ENCODE results near the gene KIF2C.
"Not testable (repeated sequence)": the region's sequence is repeated elsewhere in the genome, so short reads cannot be mapped to it uniquely, and the experiment has no call there.

The KIF2C gene

DNA sequence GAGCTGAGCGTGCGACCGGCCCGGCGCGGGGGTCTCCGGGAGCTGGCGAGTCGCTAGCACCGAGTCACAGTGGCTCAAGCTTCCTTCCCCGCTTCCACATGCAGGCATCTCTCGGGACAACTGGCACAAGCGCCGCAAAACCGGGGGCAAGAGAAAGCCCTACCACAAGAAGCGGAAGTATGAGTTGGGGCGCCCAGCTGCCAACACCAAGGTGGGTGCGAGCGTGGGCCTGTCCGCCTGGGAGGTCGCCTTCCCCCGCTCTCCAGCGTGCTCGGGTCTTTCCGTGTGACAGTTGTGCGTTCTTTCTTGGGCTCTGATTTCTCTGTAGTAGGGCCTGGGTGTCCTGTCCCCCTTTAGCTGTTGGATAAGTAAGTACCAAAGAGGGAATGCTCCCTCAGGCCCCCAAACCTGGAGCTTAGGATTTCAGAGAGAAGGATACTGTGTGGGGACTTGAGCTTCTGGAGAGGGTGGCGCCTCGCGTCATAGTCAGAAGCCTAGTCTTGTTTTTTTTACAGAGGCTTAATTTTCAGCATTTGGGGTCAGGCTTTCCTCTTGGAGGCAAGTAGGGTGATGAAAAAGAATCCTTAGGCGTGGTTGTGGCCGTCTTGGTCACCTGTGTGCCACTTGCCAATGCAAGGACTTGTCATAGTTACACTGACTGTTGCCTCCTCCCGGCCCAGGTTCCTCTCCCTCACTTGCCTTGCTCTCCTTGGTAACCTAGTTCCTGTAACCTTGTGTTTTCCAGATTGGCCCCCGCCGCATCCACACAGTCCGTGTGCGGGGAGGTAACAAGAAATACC is 36.5 kb downstream of the KIF2C start:
- no peak for DNase-seq (ENCODE audit: low read depth)

DNA sequence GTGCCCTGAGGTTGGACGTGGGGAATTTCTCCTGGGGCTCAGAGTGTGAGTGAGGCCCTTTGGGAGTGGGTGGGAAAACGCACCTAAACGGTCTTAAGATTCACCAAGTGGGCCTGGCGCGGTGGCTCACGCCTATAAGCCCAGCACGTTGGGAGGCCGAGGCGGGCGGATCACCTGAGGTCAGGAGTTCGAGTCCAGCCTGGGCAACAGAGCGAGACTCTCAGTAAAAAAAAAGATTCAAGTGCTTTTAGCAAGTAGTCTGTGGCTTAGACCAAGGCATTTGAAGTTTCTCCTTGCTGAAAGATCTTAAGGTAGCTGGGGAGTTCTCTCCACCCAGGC is 37.1 kb downstream of the KIF2C start:
- DNase-seq (ENCODE audit: low read depth) = no peak

- no peak for DNase-seq (ENCODE audit: low read depth)
These were observed 37.9 kb downstream of the KIF2C start for GRCh38 chr1:44777547-44777946.

DNA sequence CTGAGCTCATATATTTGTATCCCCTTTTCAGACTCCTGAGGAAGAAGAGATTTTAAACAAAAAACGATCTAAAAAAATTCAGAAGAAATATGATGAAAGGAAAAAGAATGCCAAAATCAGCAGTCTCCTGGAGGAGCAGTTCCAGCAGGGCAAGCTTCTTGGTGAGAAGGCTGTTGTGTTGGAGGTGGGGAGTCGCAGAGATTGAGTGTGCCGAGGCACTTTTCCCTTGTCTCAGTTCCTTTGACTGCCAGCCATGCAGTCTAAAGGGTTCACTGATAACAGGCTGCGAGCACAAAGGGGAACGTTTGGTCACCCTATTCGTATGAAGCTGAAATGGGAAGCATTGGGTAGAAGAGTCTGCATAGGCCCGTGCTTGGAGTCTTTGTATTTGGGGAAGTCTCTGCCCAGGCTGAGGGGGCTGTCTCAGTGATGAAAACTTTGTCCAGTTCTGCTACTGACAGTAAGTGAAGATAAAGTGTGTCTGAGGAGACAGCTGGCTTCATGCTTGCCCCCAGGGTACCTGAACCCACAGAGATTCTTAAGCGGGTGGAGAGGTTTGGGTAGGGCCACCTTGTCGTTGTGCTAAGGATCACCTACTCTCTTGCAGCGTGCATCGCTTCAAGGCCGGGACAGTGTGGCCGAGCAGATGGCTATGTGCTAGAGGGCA is 38.5 kb downstream of the KIF2C start:
- no peak for DNase-seq (ENCODE audit: low read depth)

- no peak for DNase-seq (ENCODE audit: low read depth)
These were observed 39.3 kb downstream of the KIF2C start for GRCh38 chr1:44778705-44779576.

DNA sequence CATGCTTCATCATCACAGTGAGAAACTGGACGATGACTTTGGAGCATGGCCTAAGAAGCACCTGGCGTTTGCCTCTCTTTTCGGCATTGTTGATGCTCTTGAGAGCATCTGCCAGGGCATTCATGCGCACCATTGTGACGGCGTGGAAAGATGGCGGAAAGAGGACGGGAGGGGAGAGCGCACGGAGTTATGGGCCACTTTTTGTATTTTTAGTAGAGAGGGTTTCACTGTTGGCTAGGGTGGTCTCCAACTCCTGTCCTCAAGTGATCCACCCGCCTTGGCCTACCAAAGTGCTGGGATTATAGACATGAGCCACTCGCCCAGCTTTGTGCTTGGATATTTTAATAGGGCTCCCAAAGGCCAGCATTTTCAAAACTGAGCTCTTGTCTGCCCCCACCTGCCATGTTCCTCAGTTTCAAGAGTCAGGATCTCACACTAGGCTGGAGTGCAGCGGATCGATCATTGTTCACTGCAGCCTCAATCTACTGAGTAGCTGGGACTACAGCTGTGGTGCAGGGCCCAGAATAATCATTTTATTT is 41.0 kb downstream of the KIF2C start:
- DNase-seq (ENCODE audit: low read depth) = no peak

DNA sequence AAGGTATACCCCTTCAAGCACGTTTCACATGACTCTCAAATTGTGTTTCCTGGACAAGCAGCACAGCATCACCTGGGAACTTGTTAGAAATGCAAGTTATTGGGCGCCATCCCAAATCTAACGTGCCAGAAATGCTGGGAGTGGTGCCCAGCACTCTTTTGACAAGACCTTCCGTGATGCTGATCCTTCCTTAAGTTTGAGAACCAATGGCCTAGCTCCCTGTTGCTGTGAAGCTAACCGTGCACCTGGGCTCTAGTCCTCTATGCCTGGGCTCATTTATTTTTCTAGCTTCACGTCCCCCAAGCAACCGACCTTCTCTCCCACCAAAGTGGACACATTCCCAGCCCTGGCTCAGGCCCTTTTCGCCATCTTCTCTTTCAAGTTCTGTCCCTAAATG is 44.1 kb downstream of the KIF2C start:
- DNase-seq (ENCODE audit: low read depth) = no peak

- no peak for DNase-seq (ENCODE audit: low read depth)
These were observed 44.7 kb downstream of the KIF2C start for GRCh38 chr1:44784094-44785028.

- DNase-seq (ENCODE audit: low read depth) = no peak
These were observed 45.4 kb downstream of the KIF2C start for GRCh38 chr1:44785029-44785380.

DNA sequence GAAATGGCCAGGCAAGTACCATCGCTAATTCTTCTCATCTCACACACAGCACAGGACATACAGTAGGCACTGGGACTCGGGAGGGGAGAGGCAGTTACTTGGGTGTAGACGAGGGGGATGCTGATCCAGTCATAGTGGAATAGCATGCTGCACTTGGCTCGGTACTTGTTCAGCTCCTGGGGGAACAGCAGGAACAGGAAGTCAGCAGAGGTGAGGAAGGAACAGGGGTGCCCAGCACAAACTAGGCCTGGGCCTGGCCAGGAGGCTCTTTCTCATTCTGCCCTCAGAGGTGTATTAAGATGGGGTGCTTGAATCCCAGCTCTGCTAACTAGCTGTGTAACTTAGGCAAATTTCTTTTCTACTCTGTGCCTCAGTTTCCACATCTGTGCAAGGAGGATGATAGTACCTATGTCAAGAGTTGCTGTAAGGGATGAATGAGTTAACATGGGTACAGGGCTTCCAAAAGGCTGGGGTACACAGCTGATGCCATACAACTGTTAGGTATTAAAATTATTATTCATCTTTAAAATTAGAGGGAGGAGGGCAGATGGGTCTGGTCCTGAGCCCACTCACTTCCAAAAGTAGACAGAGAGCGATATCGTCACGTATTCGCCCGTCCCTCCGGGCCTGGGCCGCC is 46.0 kb downstream of the KIF2C start:
- DNase-seq (ENCODE audit: low read depth) = no peak

DNA sequence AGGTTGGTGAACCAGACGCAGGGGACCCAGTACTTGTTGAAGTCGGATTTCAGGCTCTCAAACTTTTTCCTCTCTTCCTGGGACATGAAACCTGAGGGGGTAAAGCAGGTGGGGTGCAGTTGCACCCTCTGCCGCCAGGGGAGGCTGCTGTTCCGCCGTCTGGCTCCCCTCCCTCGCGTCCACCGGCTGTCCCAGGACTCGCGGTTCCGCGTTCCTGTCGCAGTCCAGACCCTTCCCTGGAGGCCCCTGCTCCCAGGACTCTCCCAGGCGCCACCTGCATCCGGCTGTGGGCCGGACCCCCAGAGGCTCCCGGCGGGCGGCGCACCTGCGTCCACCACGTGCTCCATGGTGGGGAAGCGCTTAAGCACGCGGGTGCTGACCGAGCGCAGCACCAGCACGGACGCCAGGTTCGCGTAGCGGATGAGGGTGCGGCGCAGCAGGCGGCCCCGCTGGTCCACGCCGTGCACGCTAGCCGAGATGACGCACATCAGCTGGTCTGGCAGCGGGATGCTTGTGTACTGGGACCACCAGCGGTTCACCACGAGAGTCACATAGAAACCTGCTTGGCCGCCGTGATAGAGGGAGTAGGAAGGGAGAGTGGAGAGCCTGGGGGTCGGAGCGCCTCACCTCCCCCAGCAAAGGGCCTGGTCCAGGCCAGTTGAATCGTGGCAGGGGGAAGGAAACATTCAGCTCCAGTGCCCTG is 46.7 kb downstream of the KIF2C start:
- no peak for DNase-seq (ENCODE audit: low read depth)

- no peak for DNase-seq (ENCODE audit: low read depth)
These were observed 47.3 kb downstream of the KIF2C start for GRCh38 chr1:44786841-44787426.

- DNase-seq (ENCODE audit: low read depth) = no peak
These were observed 47.9 kb downstream of the KIF2C start for GRCh38 chr1:44787506-44787905.

DNA sequence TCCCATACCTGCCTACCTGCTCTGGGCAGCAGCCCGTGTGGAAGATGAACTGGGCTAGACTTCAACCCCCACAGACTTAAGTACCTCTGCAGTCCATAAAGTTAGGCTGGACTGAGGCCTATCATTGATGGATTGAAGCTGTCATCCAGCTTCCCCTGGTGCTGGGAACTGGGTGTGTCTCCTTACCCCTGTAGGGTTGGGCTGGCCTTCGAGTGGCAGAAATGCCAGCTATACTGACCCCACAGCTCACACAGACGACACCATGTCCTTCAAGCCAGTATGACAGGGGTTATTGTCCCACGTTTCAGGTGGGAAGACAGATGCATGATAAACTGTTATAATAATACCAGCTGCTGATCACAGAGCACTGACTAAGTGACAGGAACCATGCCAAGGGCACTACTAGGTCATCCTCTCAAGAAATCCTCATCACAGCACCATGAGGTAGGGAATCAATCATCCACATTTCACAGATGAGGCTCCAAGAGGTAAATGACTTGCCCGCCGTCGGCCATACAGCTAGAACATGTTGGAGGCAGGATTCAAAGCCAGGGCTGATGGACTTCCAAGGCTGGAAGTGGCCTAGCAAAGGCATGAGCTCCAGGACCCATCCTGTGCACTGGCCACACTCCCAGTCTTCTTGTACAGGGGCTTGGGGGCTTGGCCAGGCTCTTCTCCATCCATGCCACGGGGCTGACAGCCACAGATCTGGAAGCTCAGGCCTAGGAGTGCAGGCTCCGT is 48.7 kb downstream of the KIF2C start, which contains the start of gene BEST4:
BEST4 (minus strand) TSS at position 51 of the 741 bp plus-strand sequence. CDS start 465 bp downstream, outside the sequence.
- DNase-seq (ENCODE audit: low read depth) = no peak

- DNase-seq (ENCODE audit: low read depth) = no peak
These were observed 51.5 kb downstream of the KIF2C start for GRCh38 chr1:44790968-44791801.

GRCh38 chr1:44792736-44793502 is 53.3 kb downstream of the KIF2C start:
- no peak for DNase-seq (ENCODE audit: low read depth)

GRCh38 chr1:44797886-44798285 is 58.2 kb downstream of the KIF2C start:
- not testable (repeated sequence) for DNase-seq (ENCODE audit: low read depth)

All from fibroblast of gingiva (primary cell).